SK-N-SH (cell line): ENCODE data around the gene SLC16A12.
A peak's percentile ranks its signal among the peaks of the same experiment; 100 is the strongest.

Experiments
- EP300 ChIP-seq, 2 experiments: IDR thresholded peaks; 2 replicates each; pipeline versions ENCODE4 v1.4.0 to v1.6.1; 2012; ENCODE audit warnings: borderline replicate concordance in 1 of 2, low read depth in 1 of 2, low read length in 1 of 2
- FOXJ3 ChIP-seq: sonication (generic); formaldehyde crosslinking; IDR thresholded peaks from 2 replicates; pipeline ENCODE4 v1.5.1; 2020; ENCODE audit warnings: mild to moderate bottlenecking, missing genetic modification reagents
- NFIC ChIP-seq: IDR thresholded peaks from 2 replicates; pipeline ENCODE4 v1.4.0; 2012; ENCODE audit warnings: borderline replicate concordance
- POLR2AphosphoS5 ChIP-seq: IDR thresholded peaks from 2 replicates; pipeline ENCODE4 v1.6.1; 2012; ENCODE audit warnings: low read depth, low read length
- RAD21 ChIP-seq: IDR thresholded peaks from 2 replicates; pipeline ENCODE4 v1.6.1; 2012; ENCODE audit warnings: mild to moderate bottlenecking, low read length
- RCOR1 ChIP-seq: fragments of 150-350 bp; IDR thresholded peaks from 2 replicates; pipeline ENCODE4 v1.6.1; 2017; ENCODE audit warnings: antibody characterized with exemption, low read length
- RFX5 ChIP-seq: IDR thresholded peaks from 2 replicates; pipeline ENCODE4 v1.6.1; 2012; ENCODE audit warnings: mild to moderate bottlenecking, improper control_type of control experiment, low read length
- TAF1 ChIP-seq: IDR thresholded peaks from 2 replicates; pipeline ENCODE4 v1.6.1; 2012; ENCODE audit warnings: low read depth, mild to moderate bottlenecking, low read length, moderate library complexity, borderline replicate concordance
- YY1 ChIP-seq: IDR thresholded peaks from 2 replicates; pipeline ENCODE4 v1.4.0; 2012; ENCODE audit warnings: low read depth, mild to moderate bottlenecking
- TF ChIP-seq, protein P1 (sequence below): fragments of 200-600 bp; sonication (generic); IDR thresholded peaks from 2 replicates; pipeline ENCODE4 v1.6.1; 2017; ENCODE audit warnings: antibody characterized with exemption, mild to moderate bottlenecking, moderate library complexity
- TF ChIP-seq, protein P2 (sequence below): fragments of 150-350 bp; IDR thresholded peaks from 2 replicates; pipeline ENCODE4 v1.6.1; 2017; ENCODE audit warnings: antibody characterized with exemption, low read length, low read depth, borderline replicate concordance
- TF ChIP-seq, protein P3 (sequence below): IDR thresholded peaks from 2 replicates; pipeline ENCODE4 v1.4.0; 2012; ENCODE audit warnings: low read depth

DNA sequence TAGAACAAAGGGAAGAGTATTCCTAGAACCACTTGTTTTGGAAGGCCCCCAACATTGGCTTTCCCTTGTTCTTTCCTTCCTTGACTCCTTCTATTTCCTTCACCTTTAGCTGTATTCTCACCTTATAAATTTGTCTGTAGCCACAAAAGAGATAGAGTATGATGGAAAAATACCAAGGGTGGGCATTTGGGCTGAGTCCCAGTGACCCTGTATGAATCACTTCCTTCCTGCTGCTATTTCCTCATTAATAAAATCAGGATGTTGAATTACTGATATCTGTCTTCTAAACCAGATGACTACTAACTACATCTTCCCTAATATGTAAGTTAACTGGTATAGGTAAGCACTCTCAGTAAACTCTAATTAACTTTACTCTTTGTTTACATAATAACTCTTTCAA lies 65.9 kb downstream of the SLC16A12 start:
- TF ChIP-seq POLR2AphosphoS5 (no peak), FOXJ3 (no peak), RAD21 (no peak), RFX5 (no peak), YY1 (no peak), EP300 (IDR thresholded peaks at IDR 0.05; ENCODE audit: borderline replicate concordance in 1 of 2, low read depth in 1 of 2, low read length in 1 of 2) (peak in 1 of 2 experiments; percentile 59; a peak in 1 of 4 replicates), RCOR1 (no peak), TAF1 (no peak), NFIC (peak; percentile 65)
- TF ChIP-seq, protein P1, sequence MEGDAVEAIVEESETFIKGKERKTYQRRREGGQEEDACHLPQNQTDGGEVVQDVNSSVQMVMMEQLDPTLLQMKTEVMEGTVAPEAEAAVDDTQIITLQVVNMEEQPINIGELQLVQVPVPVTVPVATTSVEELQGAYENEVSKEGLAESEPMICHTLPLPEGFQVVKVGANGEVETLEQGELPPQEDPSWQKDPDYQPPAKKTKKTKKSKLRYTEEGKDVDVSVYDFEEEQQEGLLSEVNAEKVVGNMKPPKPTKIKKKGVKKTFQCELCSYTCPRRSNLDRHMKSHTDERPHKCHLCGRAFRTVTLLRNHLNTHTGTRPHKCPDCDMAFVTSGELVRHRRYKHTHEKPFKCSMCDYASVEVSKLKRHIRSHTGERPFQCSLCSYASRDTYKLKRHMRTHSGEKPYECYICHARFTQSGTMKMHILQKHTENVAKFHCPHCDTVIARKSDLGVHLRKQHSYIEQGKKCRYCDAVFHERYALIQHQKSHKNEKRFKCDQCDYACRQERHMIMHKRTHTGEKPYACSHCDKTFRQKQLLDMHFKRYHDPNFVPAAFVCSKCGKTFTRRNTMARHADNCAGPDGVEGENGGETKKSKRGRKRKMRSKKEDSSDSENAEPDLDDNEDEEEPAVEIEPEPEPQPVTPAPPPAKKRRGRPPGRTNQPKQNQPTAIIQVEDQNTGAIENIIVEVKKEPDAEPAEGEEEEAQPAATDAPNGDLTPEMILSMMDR = no peak
- TF ChIP-seq, protein P2, sequence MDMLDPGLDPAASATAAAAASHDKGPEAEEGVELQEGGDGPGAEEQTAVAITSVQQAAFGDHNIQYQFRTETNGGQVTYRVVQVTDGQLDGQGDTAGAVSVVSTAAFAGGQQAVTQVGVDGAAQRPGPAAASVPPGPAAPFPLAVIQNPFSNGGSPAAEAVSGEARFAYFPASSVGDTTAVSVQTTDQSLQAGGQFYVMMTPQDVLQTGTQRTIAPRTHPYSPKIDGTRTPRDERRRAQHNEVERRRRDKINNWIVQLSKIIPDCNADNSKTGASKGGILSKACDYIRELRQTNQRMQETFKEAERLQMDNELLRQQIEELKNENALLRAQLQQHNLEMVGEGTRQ = no peak
- TF ChIP-seq, protein P3, sequence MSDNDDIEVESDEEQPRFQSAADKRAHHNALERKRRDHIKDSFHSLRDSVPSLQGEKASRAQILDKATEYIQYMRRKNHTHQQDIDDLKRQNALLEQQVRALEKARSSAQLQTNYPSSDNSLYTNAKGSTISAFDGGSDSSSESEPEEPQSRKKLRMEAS = no peak
